ENCODE measurements around the gene SPATA9.
"Not testable (repeated sequence)": the region's sequence is repeated elsewhere in the genome, so short reads cannot be mapped to it uniquely, and the experiment has no call there.

DNA sequence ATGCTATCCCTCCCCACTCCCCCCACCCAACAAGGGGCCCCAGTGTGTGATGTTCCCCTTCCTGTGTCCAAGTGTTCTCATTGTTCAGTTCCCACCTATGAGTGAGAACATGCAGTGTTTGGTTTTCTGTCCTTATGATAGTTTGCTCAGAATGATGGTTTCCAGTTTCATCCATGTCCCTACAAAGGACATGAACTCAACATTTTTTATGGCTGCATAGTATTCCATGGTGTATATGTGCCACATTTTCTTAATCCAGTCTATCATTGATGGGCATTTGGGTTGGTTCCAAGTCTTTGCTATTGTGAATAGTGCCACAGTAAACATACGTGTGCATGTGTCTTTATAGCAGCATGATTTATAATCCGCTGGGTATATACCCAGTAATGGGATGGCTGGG, 49.8 kb downstream of the SPATA9 start:
- TF ChIP-seq, protein P1, sequence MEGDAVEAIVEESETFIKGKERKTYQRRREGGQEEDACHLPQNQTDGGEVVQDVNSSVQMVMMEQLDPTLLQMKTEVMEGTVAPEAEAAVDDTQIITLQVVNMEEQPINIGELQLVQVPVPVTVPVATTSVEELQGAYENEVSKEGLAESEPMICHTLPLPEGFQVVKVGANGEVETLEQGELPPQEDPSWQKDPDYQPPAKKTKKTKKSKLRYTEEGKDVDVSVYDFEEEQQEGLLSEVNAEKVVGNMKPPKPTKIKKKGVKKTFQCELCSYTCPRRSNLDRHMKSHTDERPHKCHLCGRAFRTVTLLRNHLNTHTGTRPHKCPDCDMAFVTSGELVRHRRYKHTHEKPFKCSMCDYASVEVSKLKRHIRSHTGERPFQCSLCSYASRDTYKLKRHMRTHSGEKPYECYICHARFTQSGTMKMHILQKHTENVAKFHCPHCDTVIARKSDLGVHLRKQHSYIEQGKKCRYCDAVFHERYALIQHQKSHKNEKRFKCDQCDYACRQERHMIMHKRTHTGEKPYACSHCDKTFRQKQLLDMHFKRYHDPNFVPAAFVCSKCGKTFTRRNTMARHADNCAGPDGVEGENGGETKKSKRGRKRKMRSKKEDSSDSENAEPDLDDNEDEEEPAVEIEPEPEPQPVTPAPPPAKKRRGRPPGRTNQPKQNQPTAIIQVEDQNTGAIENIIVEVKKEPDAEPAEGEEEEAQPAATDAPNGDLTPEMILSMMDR (IDR thresholded peaks at IDR 0.05), result not testable (repeated sequence)
- not testable (repeated sequence) for TF ChIP-seq POLR2AphosphoS5, EP300, POLR2A (IDR thresholded peaks at IDR 0.05)

All from sigmoid colon (tissue), 4 donors.